Measurements from ENCODE around the gene DHRS4L2. TPM values are rescaled to one million over a fixed set of nuclear protein-coding genes. Genes with fewer than 3 reads are reported as not detected.
A peak's percentile ranks its signal among the peaks of the same experiment; 100 is the strongest.
"Not testable (repeated sequence)": the region's sequence is repeated elsewhere in the genome, so short reads cannot be mapped to it uniquely, and the experiment has no call there.

The DHRS4L2 gene
- total RNA-seq, 4 donors from 2014 or later: 12.1 to 40.2 (median 25.0) TPM

- peak; percentile 67 to 70 for ATAC-seq
- no peak for TF ChIP-seq POLR2A (IDR thresholded peaks at IDR 0.05)
- no peak for TF ChIP-seq CTCF (IDR thresholded peaks at IDR 0.05 in 4 of 5, conservative IDR thresholded peaks at IDR 0.05 in 1 of 5)
- H3K4me1 ChIP-seq: peaks cover 11 to 25% of the 10 kb centered on the region in 2 donors
- no peaks in the 10 kb centered on the region for H3K27me3 ChIP-seq
- intact Hi-C loops (cut with DNase I; ENCODE audit: low total_unique reads): no loop called here
- H3K27ac ChIP-seq: peak overlapping the region; percentile 57 to 81 (median 67)
- H3K4me3 ChIP-seq: no peak overlapping the region
- in situ Hi-C loops (cut with MboI; ENCODE audit: low sequenced_read_pairs in 4 of 4): loop anchor here in 2 of 4 donors (10.0 kb wide), 1 partner anchor 48 kb away; the partner anchor contains the start of gene DHRS4L2 (in 2 of the 2)
- no peaks in the 10 kb centered on the region for H3K36me3 ChIP-seq
- no peaks in the 10 kb centered on the region for H3K9me3 ChIP-seq
- peak; percentile 62 to 77 for DNase-seq
These were observed 44.1 kb downstream of the DHRS4L2 start for GRCh38 chr14:24032727-24033418.

GRCh38 chr14:24035769-24036168 lies 47.0 kb downstream of the DHRS4L2 start:
- in situ Hi-C loops (cut with MboI; ENCODE audit: low sequenced_read_pairs in 4 of 4): loop anchor here in 2 of 4 donors (10.0 kb wide), 1 partner anchor 51 kb away; the partner anchor contains the start of gene DHRS4L2 (in 2 of the 2)
- H3K4me3 ChIP-seq: peak overlapping the region; percentile 50 to 93 (median 64)
- H3K27ac ChIP-seq: peak overlapping the region; percentile 81 to 96 (median 94)
- intact Hi-C loops (cut with DNase I; ENCODE audit: low total_unique reads): loop anchor here (1.0 to 2.0 kb wide), 3 partner anchors 21 to 74 kb away; no protein-coding TSS in a partner anchor
- peak in 1 of 5 experiments; percentile 15 for TF ChIP-seq CTCF (IDR thresholded peaks at IDR 0.05 in 4 of 5, conservative IDR thresholded peaks at IDR 0.05 in 1 of 5)
- not testable (repeated sequence) for H3K36me3 ChIP-seq, DNase-seq, H3K9me3 ChIP-seq, H3K27me3 ChIP-seq
- peak; percentile 9 to 15 for ATAC-seq
- H3K4me1 ChIP-seq: peaks cover 11 to 25% of the 10 kb centered on the region in 2 donors

- in situ Hi-C loops (cut with MboI; ENCODE audit: low sequenced_read_pairs in 4 of 4) (loop anchor here in 2 of 4 donors (10.0 kb wide), 1 partner anchor 52 kb away; the partner anchor contains the start of gene DHRS4L2 (in 2 of the 2)), intact Hi-C loops (cut with DNase I; ENCODE audit: low total_unique reads) (loop anchor here (1.0 to 2.0 kb wide), 3 partner anchors 22 to 73 kb away; no protein-coding TSS in a partner anchor)
- Histone ChIP-seq H3K36me3 (no peaks in the 10 kb centered on the region), H3K4me3 (peak overlapping the region; percentile 50 to 93 (median 64)), H3K9me3 (no peaks in the 10 kb centered on the region), H3K27me3 (no peaks in the 10 kb centered on the region), H3K4me1 (peaks cover 11 to 25% of the 10 kb centered on the region in 2 donors), H3K27ac (peak overlapping the region; percentile 81 to 96 (median 94))
- DNase-seq: peak; percentile 76 to 82
- ATAC-seq: peak; percentile 76 to 80
- TF ChIP-seq CTCF (IDR thresholded peaks at IDR 0.05 in 4 of 5, conservative IDR thresholded peaks at IDR 0.05 in 1 of 5): peak; percentile 73 to 86 (median 79)
- peak; percentile 43 to 68 for TF ChIP-seq POLR2A (IDR thresholded peaks at IDR 0.05)
These were observed 47.6 kb downstream of the DHRS4L2 start for GRCh38 chr14:24036169-24036962.

- in situ Hi-C loops (cut with MboI; ENCODE audit: low sequenced_read_pairs in 4 of 4): loop anchor here in 2 of 4 donors (10.0 kb wide), 1 partner anchor 52 kb away; the partner anchor contains the start of gene DHRS4L2 (in 2 of the 2)
- intact Hi-C loops (cut with DNase I; ENCODE audit: low total_unique reads): loop anchor here (1.0 to 2.0 kb wide), 3 partner anchors 23 to 72 kb away; no protein-coding TSS in a partner anchor
- H3K4me3 ChIP-seq: peak overlapping the region; percentile 50 to 93 (median 64)
- peak in 1 of 5 experiments; percentile 3 for TF ChIP-seq CTCF (IDR thresholded peaks at IDR 0.05 in 4 of 5, conservative IDR thresholded peaks at IDR 0.05 in 1 of 5)
- peaks cover 11 to 25% of the 10 kb centered on the region in 2 donors for H3K4me1 ChIP-seq
- not testable (repeated sequence) for H3K9me3 ChIP-seq, H3K27me3 ChIP-seq, DNase-seq, H3K36me3 ChIP-seq, ATAC-seq
- peak overlapping the region; percentile 81 to 96 (median 94) for H3K27ac ChIP-seq
These were observed 48.4 kb downstream of the DHRS4L2 start for GRCh38 chr14:24036963-24037657.

All from gastrocnemius medialis (tissue), 4 donors.